ENCODE measurements around the gene GNG2.

GNG2 gene

DNA sequence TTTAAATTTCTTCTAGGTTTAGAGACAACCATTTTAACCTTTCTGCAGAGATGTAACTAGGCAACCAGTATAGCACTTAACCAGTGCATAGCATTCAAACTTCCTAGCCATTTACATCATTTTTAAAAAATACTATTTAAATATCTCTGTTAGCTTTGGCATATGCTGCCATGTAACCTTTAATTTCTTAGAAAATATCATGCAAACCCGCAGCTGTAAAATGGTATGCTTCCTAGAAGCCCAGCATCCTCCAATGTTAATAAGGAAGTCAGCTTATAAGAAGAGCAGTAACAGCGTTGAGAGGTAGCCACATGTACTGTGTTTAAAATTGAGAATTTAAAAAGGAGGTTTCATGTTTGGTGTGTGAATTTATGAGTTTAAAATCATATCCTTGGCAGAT, 22.8 kb downstream of the GNG2 start:
- H3K27ac ChIP-seq (ENCODE audit: low read length): no peak overlapping the region
- no peaks in the 10 kb centered on the region for H3K9me3 ChIP-seq (replicated peaks; ENCODE audit: insufficient read depth, low read length)
- H3K79me2 ChIP-seq (ENCODE audit: low read length): no peaks in the 10 kb centered on the region
- no peaks in the 10 kb centered on the region for H3K4me1 ChIP-seq (ENCODE audit: low read length)
- DNase-seq: no peak
- H3F3A ChIP-seq (ENCODE audit: insufficient read depth, low read length): no peaks in the 10 kb centered on the region
- H3K36me3 ChIP-seq (replicated peaks; ENCODE audit: insufficient read depth, low read length): no peaks in the 10 kb centered on the region
- TF ChIP-seq EZH2 (optimal IDR thresholded peaks at IDR 0.05; ENCODE audit: low read depth, low read length) (no peak), EZH2phosphoT487 (IDR thresholded peaks at IDR 0.05; ENCODE audit: low read length) (no peak)
- TF ChIP-seq, protein P1, sequence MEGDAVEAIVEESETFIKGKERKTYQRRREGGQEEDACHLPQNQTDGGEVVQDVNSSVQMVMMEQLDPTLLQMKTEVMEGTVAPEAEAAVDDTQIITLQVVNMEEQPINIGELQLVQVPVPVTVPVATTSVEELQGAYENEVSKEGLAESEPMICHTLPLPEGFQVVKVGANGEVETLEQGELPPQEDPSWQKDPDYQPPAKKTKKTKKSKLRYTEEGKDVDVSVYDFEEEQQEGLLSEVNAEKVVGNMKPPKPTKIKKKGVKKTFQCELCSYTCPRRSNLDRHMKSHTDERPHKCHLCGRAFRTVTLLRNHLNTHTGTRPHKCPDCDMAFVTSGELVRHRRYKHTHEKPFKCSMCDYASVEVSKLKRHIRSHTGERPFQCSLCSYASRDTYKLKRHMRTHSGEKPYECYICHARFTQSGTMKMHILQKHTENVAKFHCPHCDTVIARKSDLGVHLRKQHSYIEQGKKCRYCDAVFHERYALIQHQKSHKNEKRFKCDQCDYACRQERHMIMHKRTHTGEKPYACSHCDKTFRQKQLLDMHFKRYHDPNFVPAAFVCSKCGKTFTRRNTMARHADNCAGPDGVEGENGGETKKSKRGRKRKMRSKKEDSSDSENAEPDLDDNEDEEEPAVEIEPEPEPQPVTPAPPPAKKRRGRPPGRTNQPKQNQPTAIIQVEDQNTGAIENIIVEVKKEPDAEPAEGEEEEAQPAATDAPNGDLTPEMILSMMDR (IDR thresholded peaks at IDR 0.05; ENCODE audit: low read length): no peak
- H3K4me3 ChIP-seq (ENCODE audit: low read length): no peak overlapping the region
- no peak overlapping the region for H3K4me2 ChIP-seq (ENCODE audit: low read depth, low read length)
- no peaks in the 10 kb centered on the region for H3K27me3 ChIP-seq (replicated peaks; ENCODE audit: insufficient read depth, low read length)
- no peak overlapping the region for H2AFZ ChIP-seq (ENCODE audit: low read length)
- no peaks in the 10 kb centered on the region for H4K20me1 ChIP-seq (ENCODE audit: insufficient read depth, low read length)
- H3K9me2 ChIP-seq (replicated peaks; ENCODE audit: insufficient read depth, low read length): no peaks in the 10 kb centered on the region
- H3K9ac ChIP-seq (ENCODE audit: low read length): no peak overlapping the region

DNA sequence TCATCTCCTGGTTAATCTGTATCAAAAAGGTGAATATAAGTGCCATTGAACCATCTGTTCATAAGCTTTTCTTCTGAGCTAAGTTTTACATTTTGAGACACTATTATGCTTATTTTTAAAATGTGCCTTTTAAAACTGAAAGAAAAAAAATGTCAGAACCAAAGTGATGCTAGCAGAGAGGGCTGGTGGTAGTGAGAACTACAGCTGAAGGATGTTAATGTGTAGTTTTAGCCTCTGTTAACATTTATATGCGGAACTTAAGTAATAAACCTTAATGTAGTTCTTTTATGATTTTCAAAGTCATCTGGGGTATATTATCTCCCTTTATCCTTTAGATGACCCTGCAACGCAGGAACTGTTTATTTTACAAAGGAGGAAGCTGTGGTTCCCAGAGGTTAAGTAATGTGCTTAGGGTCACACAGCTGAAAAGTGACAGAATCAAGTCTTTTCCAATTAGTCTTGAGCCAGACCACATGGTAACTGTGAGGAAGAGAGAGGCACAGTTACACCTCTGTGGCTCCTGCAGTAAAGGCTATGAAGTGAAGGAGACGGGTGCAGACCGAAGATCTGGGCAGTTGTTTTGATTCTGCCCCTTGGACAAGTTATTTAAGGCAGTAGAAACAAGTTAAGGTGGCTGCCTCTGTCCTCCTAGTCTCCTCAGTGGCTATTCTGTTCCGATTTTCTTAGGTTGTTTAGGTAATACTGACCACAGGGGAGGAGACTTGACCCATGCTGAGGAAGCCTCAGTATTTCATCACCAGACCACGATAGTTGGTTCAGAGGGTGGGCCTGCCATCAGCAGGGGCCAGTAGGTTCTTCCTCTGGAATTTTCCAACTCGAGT, 23.9 kb downstream of the GNG2 start:
- Histone ChIP-seq H3K79me2 (ENCODE audit: low read length) (no peaks in the 10 kb centered on the region), H3K9ac (ENCODE audit: low read length) (no peak overlapping the region), H3K9me3 (replicated peaks; ENCODE audit: insufficient read depth, low read length) (no peaks in the 10 kb centered on the region), H3K4me2 (ENCODE audit: low read depth, low read length) (no peak overlapping the region), H3K27ac (ENCODE audit: low read length) (no peak overlapping the region), H3K9me2 (replicated peaks; ENCODE audit: insufficient read depth, low read length) (no peaks in the 10 kb centered on the region), H3K36me3 (replicated peaks; ENCODE audit: insufficient read depth, low read length) (no peaks in the 10 kb centered on the region), H2AFZ (ENCODE audit: low read length) (no peak overlapping the region), H4K20me1 (ENCODE audit: insufficient read depth, low read length) (no peaks in the 10 kb centered on the region), H3K4me1 (ENCODE audit: low read length) (no peaks in the 10 kb centered on the region), H3K4me3 (ENCODE audit: low read length) (no peak overlapping the region), H3K27me3 (replicated peaks; ENCODE audit: insufficient read depth, low read length) (no peaks in the 10 kb centered on the region), H3F3A (ENCODE audit: insufficient read depth, low read length) (no peaks in the 10 kb centered on the region)
- no peak for DNase-seq
- TF ChIP-seq EZH2phosphoT487 (IDR thresholded peaks at IDR 0.05; ENCODE audit: low read length): no peak
- TF ChIP-seq EZH2 (optimal IDR thresholded peaks at IDR 0.05; ENCODE audit: low read depth, low read length): no peak
- TF ChIP-seq, protein P1 (IDR thresholded peaks at IDR 0.05; ENCODE audit: low read length): no peak

DNA sequence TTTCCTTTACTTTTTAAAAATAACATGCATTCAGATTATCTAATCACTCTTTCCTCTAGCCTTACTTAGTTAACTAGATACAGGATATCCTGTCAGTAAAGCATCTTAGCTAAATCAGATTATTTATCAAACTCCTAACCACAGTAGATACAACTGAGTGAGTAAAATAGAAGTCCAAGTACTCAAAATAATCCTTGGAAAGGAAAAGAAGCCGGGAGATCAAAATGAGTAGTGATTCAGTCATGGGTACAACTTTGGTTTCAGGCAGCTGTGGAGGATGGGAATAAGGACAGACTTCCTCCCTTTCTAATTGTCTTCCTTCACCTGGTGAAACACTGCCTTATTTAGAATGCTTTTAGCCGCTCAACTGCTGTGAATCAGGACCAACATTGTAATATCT, 29.4 kb downstream of the GNG2 start:
- H3F3A ChIP-seq (ENCODE audit: insufficient read depth, low read length): no peaks in the 10 kb centered on the region
- H3K4me3 ChIP-seq (ENCODE audit: low read length): no peak overlapping the region
- H3K27ac ChIP-seq (ENCODE audit: low read length): no peak overlapping the region
- no peaks in the 10 kb centered on the region for H3K4me1 ChIP-seq (ENCODE audit: low read length)
- H4K20me1 ChIP-seq (ENCODE audit: insufficient read depth, low read length): no peaks in the 10 kb centered on the region
- TF ChIP-seq, protein P1 (IDR thresholded peaks at IDR 0.05; ENCODE audit: low read length): no peak
- TF ChIP-seq EZH2 (optimal IDR thresholded peaks at IDR 0.05; ENCODE audit: low read depth, low read length) (no peak), EZH2phosphoT487 (IDR thresholded peaks at IDR 0.05; ENCODE audit: low read length) (no peak)
- H3K9ac ChIP-seq (ENCODE audit: low read length): no peak overlapping the region
- no peaks in the 10 kb centered on the region for H3K9me2 ChIP-seq (replicated peaks; ENCODE audit: insufficient read depth, low read length)
- no peaks in the 10 kb centered on the region for H3K36me3 ChIP-seq (replicated peaks; ENCODE audit: insufficient read depth, low read length)
- no peak overlapping the region for H2AFZ ChIP-seq (ENCODE audit: low read length)
- H3K27me3 ChIP-seq (replicated peaks; ENCODE audit: insufficient read depth, low read length): no peaks in the 10 kb centered on the region
- H3K4me2 ChIP-seq (ENCODE audit: low read depth, low read length): no peak overlapping the region
- H3K9me3 ChIP-seq (replicated peaks; ENCODE audit: insufficient read depth, low read length): no peaks in the 10 kb centered on the region
- DNase-seq: no peak
- no peaks in the 10 kb centered on the region for H3K79me2 ChIP-seq (ENCODE audit: low read length)

Data from MM.1S (cell line).